Neural cell (in vitro differentiated cells): Measurements from ENCODE around the gene STON2.
A peak's percentile ranks its signal among the peaks of the same experiment; 100 is the strongest.

ENCODE experiments used
- EP300 ChIP-seq: fragments of 450-650 bp; conservative IDR thresholded peaks from 2 replicates; pipeline ENCODE4 v1.6.1; 2014; ENCODE audit warnings: antibody characterized with exemption, mild to moderate bottlenecking, moderate library complexity; ENCODE audit not compliant: poor library complexity, severe bottlenecking
- EZH2 ChIP-seq: fragments of 200-600, 300-800 bp; shearing (Covaris generic), sonication (generic); IDR thresholded peaks from 2 replicates; pipeline ENCODE4 v1.6.1; 2014; ENCODE audit warnings: antibody characterized with exemption, low read length, borderline replicate concordance, mild to moderate bottlenecking; ENCODE audit not compliant: insufficient read depth, poor library complexity, severe bottlenecking
- MXI1 ChIP-seq: fragments of 450-650 bp; conservative IDR thresholded peaks from 2 replicates; pipeline ENCODE4 v1.6.1; 2014; ENCODE audit warnings: antibody characterized with exemption, mild to moderate bottlenecking; ENCODE audit not compliant: poor library complexity, severe bottlenecking
- POLR2AphosphoS5 ChIP-seq: IDR thresholded peaks from 2 replicates; pipeline ENCODE4 v1.6.1; 2012
- RAD21 ChIP-seq: fragments of 450-650 bp; conservative IDR thresholded peaks from 2 replicates; pipeline ENCODE4 v1.6.1; 2014; ENCODE audit warnings: antibody characterized with exemption, mild to moderate bottlenecking, moderate library complexity
- SMC3 ChIP-seq: fragments of 450-650 bp; conservative IDR thresholded peaks from 2 replicates; pipeline ENCODE4 v1.6.1; 2014; ENCODE audit warnings: antibody characterized with exemption, mild to moderate bottlenecking, moderate library complexity; ENCODE audit not compliant: poor library complexity
- TAF1 ChIP-seq: IDR thresholded peaks from 2 replicates; pipeline ENCODE4 v1.6.1; 2012; ENCODE audit warnings: low read depth
- TF ChIP-seq, protein P1 (sequence below): fragments of 450-650 bp; IDR thresholded peaks from 2 replicates; pipeline ENCODE4 v1.5.1; 2014; ENCODE audit warnings: antibody characterized with exemption, mild to moderate bottlenecking, moderate library complexity; ENCODE audit not compliant: poor library complexity, severe bottlenecking
- TF ChIP-seq, protein P2 (sequence below): IDR thresholded peaks from 2 replicates; pipeline ENCODE4 v1.6.1; 2012; ENCODE audit warnings: borderline replicate concordance

DNA sequence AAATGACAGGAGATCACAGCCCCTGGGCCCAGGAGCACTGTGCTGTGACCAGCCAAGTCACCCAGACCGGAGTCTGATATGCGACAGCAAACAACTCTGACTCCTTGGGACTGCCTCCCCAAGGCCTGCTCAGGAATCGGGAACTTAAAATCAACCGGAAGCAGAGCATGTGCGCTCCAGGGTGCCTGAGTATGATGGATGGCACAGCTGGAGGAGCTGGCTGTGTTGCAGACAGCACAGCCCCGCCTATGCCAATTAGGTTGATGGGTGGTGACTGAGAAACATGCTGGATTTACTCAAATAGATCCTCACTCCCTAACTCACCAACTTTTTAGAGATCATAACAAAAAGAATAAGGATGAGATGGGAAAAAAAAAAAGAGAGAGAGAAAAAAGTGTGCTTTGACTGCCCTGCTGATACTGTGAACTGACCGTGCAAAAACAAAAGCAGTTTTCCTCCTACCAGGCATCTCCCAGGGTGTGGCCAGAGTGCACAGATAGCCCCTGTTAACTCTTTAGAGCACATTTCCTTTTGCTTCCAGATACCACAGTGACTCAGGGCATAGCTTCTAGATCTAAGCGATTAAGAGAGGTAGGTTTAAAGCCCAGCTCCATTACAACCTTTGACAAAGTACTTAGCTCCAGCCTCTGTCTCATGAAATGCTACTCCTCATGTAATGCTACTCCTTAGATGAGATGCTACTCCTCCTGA is 27.4 kb upstream of the STON2 start:
- TF ChIP-seq RAD21 (no peak), SMC3 (no peak), EZH2 (no peak), TAF1 (no peak), MXI1 (peak; percentile 22), POLR2AphosphoS5 (no peak), EP300 (no peak)
- TF ChIP-seq, protein P1, sequence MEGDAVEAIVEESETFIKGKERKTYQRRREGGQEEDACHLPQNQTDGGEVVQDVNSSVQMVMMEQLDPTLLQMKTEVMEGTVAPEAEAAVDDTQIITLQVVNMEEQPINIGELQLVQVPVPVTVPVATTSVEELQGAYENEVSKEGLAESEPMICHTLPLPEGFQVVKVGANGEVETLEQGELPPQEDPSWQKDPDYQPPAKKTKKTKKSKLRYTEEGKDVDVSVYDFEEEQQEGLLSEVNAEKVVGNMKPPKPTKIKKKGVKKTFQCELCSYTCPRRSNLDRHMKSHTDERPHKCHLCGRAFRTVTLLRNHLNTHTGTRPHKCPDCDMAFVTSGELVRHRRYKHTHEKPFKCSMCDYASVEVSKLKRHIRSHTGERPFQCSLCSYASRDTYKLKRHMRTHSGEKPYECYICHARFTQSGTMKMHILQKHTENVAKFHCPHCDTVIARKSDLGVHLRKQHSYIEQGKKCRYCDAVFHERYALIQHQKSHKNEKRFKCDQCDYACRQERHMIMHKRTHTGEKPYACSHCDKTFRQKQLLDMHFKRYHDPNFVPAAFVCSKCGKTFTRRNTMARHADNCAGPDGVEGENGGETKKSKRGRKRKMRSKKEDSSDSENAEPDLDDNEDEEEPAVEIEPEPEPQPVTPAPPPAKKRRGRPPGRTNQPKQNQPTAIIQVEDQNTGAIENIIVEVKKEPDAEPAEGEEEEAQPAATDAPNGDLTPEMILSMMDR, result no peak
- TF ChIP-seq, protein P2, sequence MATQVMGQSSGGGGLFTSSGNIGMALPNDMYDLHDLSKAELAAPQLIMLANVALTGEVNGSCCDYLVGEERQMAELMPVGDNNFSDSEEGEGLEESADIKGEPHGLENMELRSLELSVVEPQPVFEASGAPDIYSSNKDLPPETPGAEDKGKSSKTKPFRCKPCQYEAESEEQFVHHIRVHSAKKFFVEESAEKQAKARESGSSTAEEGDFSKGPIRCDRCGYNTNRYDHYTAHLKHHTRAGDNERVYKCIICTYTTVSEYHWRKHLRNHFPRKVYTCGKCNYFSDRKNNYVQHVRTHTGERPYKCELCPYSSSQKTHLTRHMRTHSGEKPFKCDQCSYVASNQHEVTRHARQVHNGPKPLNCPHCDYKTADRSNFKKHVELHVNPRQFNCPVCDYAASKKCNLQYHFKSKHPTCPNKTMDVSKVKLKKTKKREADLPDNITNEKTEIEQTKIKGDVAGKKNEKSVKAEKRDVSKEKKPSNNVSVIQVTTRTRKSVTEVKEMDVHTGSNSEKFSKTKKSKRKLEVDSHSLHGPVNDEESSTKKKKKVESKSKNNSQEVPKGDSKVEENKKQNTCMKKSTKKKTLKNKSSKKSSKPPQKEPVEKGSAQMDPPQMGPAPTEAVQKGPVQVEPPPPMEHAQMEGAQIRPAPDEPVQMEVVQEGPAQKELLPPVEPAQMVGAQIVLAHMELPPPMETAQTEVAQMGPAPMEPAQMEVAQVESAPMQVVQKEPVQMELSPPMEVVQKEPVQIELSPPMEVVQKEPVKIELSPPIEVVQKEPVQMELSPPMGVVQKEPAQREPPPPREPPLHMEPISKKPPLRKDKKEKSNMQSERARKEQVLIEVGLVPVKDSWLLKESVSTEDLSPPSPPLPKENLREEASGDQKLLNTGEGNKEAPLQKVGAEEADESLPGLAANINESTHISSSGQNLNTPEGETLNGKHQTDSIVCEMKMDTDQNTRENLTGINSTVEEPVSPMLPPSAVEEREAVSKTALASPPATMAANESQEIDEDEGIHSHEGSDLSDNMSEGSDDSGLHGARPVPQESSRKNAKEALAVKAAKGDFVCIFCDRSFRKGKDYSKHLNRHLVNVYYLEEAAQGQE, result no peak
